ENCODE data around the gene ADARB2. TPM values are rescaled to one million over a fixed set of nuclear protein-coding genes. Genes with fewer than 3 reads are reported as not detected.

Gene ADARB2
- total RNA-seq, 2 experiments from 2014 or later = 0.63 to 0.99 TPM

GRCh38 chr10:1508096-1508495 lies 229.2 kb downstream of the ADARB2 start:
- no peaks in the 10 kb centered on the region for H3K4me1 Mint-ChIP-seq (ENCODE audit: low read depth)
- ATAC-seq = no peak
- H3K27ac Mint-ChIP-seq = no peak overlapping the region
- no peaks in the 10 kb centered on the region for H3K9me3 Mint-ChIP-seq (ENCODE audit: insufficient read depth)
- H3K27me3 Mint-ChIP-seq (ENCODE audit: low read depth) = no peaks in the 10 kb centered on the region
- CTCF ChIA-PET = no interaction called here
- no peaks in the 10 kb centered on the region for H3K36me3 Mint-ChIP-seq (ENCODE audit: low read depth)
- no peak for DNase-seq
- no peak overlapping the region for H3K4me3 Mint-ChIP-seq
- POLR2A ChIA-PET = no interaction called here

- no peak for ATAC-seq
- H3K27me3 Mint-ChIP-seq (ENCODE audit: low read depth) = no peaks in the 10 kb centered on the region
- no peaks in the 10 kb centered on the region for H3K9me3 Mint-ChIP-seq (ENCODE audit: insufficient read depth)
- DNase-seq = no peak
- CTCF ChIA-PET = no interaction called here
- H3K27ac Mint-ChIP-seq = no peak overlapping the region
- H3K4me3 Mint-ChIP-seq = no peak overlapping the region
- H3K4me1 Mint-ChIP-seq (ENCODE audit: low read depth) = no peaks in the 10 kb centered on the region
- H3K36me3 Mint-ChIP-seq (ENCODE audit: low read depth) = no peaks in the 10 kb centered on the region
- POLR2A ChIA-PET = no interaction called here
Observed at GRCh38 chr10:1507436-1507835, 229.9 kb downstream of the ADARB2 start.

- H3K4me3 Mint-ChIP-seq = no peak overlapping the region
- no peaks in the 10 kb centered on the region for H3K4me1 Mint-ChIP-seq (ENCODE audit: low read depth)
- no peak for ATAC-seq
- no peak overlapping the region for H3K27ac Mint-ChIP-seq
- H3K27me3 Mint-ChIP-seq (ENCODE audit: low read depth) = no peaks in the 10 kb centered on the region
- CTCF ChIA-PET = no interaction called here
- no peaks in the 10 kb centered on the region for H3K9me3 Mint-ChIP-seq (ENCODE audit: insufficient read depth)
- DNase-seq = no peak
- POLR2A ChIA-PET = no interaction called here
- no peaks in the 10 kb centered on the region for H3K36me3 Mint-ChIP-seq (ENCODE audit: low read depth)
Observed at GRCh38 chr10:1504940-1505339, 232.4 kb downstream of the ADARB2 start.

- DNase-seq (no peak), ATAC-seq (no peak)
- Mint-ChIP-seq H3K27ac (no peak overlapping the region), H3K4me1 (ENCODE audit: low read depth) (no peaks in the 10 kb centered on the region), H3K4me3 (no peak overlapping the region), H3K27me3 (ENCODE audit: low read depth) (no peaks in the 10 kb centered on the region), H3K36me3 (ENCODE audit: low read depth) (no peaks in the 10 kb centered on the region), H3K9me3 (ENCODE audit: insufficient read depth) (no peaks in the 10 kb centered on the region)
- CTCF ChIA-PET = no interaction called here
- POLR2A ChIA-PET = no interaction called here
Observed at GRCh38 chr10:1504286-1504685, 233.0 kb downstream of the ADARB2 start.

- ChIA-PET POLR2A (no interaction called here), CTCF (no interaction called here)
- no peaks in the 10 kb centered on the region for H3K4me1 Mint-ChIP-seq (ENCODE audit: low read depth)
- H3K27me3 Mint-ChIP-seq (ENCODE audit: low read depth) = no peaks in the 10 kb centered on the region
- H3K4me3 Mint-ChIP-seq = no peak overlapping the region
- ATAC-seq (no peak), DNase-seq (no peak)
- H3K9me3 Mint-ChIP-seq (ENCODE audit: insufficient read depth) = no peaks in the 10 kb centered on the region
- H3K27ac Mint-ChIP-seq = no peak overlapping the region
- H3K36me3 Mint-ChIP-seq (ENCODE audit: low read depth) = no peaks in the 10 kb centered on the region
Observed at GRCh38 chr10:1502451-1502850, 234.9 kb downstream of the ADARB2 start.

- CTCF ChIA-PET = no interaction called here
- H3K27me3 Mint-ChIP-seq (ENCODE audit: low read depth) = no peaks in the 10 kb centered on the region
- H3K4me1 Mint-ChIP-seq (ENCODE audit: low read depth) = no peaks in the 10 kb centered on the region
- POLR2A ChIA-PET = no interaction called here
- H3K36me3 Mint-ChIP-seq (ENCODE audit: low read depth) = no peaks in the 10 kb centered on the region
- ATAC-seq = no peak
- no peak overlapping the region for H3K27ac Mint-ChIP-seq
- no peaks in the 10 kb centered on the region for H3K9me3 Mint-ChIP-seq (ENCODE audit: insufficient read depth)
- no peak for DNase-seq
- H3K4me3 Mint-ChIP-seq = no peak overlapping the region
Observed at GRCh38 chr10:1499359-1499957, 237.9 kb downstream of the ADARB2 start.

- Mint-ChIP-seq H3K4me3 (no peak overlapping the region), H3K27ac (no peak overlapping the region), H3K36me3 (ENCODE audit: low read depth) (no peaks in the 10 kb centered on the region), H3K9me3 (ENCODE audit: insufficient read depth) (no peaks in the 10 kb centered on the region), H3K4me1 (ENCODE audit: low read depth) (no peaks in the 10 kb centered on the region), H3K27me3 (ENCODE audit: low read depth) (no peaks in the 10 kb centered on the region)
- POLR2A ChIA-PET = no interaction called here
- CTCF ChIA-PET = no interaction called here
- ATAC-seq (no peak), DNase-seq (no peak)
Observed at GRCh38 chr10:1498746-1499358, 238.5 kb downstream of the ADARB2 start.

- Mint-ChIP-seq H3K4me1 (ENCODE audit: low read depth) (no peaks in the 10 kb centered on the region), H3K4me3 (no peak overlapping the region), H3K27me3 (ENCODE audit: low read depth) (no peaks in the 10 kb centered on the region), H3K9me3 (ENCODE audit: insufficient read depth) (no peaks in the 10 kb centered on the region), H3K36me3 (ENCODE audit: low read depth) (no peaks in the 10 kb centered on the region), H3K27ac (no peak overlapping the region)
- ChIA-PET CTCF (no interaction called here), POLR2A (no interaction called here)
- DNase-seq (no peak), ATAC-seq (no peak)
Observed at GRCh38 chr10:1495915-1496517, 241.3 kb downstream of the ADARB2 start.

- Mint-ChIP-seq H3K27me3 (ENCODE audit: low read depth) (no peaks in the 10 kb centered on the region), H3K4me1 (ENCODE audit: low read depth) (no peaks in the 10 kb centered on the region), H3K27ac (no peak overlapping the region), H3K36me3 (ENCODE audit: low read depth) (no peaks in the 10 kb centered on the region), H3K9me3 (ENCODE audit: insufficient read depth) (no peaks in the 10 kb centered on the region), H3K4me3 (no peak overlapping the region)
- ATAC-seq = no peak
- ChIA-PET CTCF (no interaction called here), POLR2A (no interaction called here)
- no peak for DNase-seq
Observed at GRCh38 chr10:1492641-1493040, 244.7 kb downstream of the ADARB2 start.

GRCh38 chr10:1491901-1492300 lies 245.4 kb downstream of the ADARB2 start:
- Mint-ChIP-seq H3K27me3 (ENCODE audit: low read depth) (no peaks in the 10 kb centered on the region), H3K36me3 (ENCODE audit: low read depth) (no peaks in the 10 kb centered on the region), H3K4me1 (ENCODE audit: low read depth) (no peaks in the 10 kb centered on the region), H3K4me3 (no peak overlapping the region), H3K9me3 (ENCODE audit: insufficient read depth) (no peaks in the 10 kb centered on the region), H3K27ac (no peak overlapping the region)
- no peak for ATAC-seq
- ChIA-PET CTCF (no interaction called here), POLR2A (no interaction called here)
- DNase-seq = no peak

GRCh38 chr10:1489801-1490200 lies 247.5 kb downstream of the ADARB2 start:
- Mint-ChIP-seq H3K4me3 (no peak overlapping the region), H3K27ac (no peak overlapping the region), H3K36me3 (ENCODE audit: low read depth) (no peaks in the 10 kb centered on the region), H3K9me3 (ENCODE audit: insufficient read depth) (no peaks in the 10 kb centered on the region), H3K27me3 (ENCODE audit: low read depth) (no peaks in the 10 kb centered on the region), H3K4me1 (ENCODE audit: low read depth) (no peaks in the 10 kb centered on the region)
- ATAC-seq = no peak
- CTCF ChIA-PET = interaction anchor here (1.2 kb wide), 1 partner anchor 380 kb away, joined by 3 read pairs; no protein-coding TSS in a partner anchor
- POLR2A ChIA-PET = no interaction called here
- DNase-seq = no peak

- ChIA-PET CTCF (no interaction called here), POLR2A (no interaction called here)
- no peaks in the 10 kb centered on the region for H3K27me3 Mint-ChIP-seq (ENCODE audit: low read depth)
- ATAC-seq = no peak
- H3K36me3 Mint-ChIP-seq (ENCODE audit: low read depth) = no peaks in the 10 kb centered on the region
- H3K4me1 Mint-ChIP-seq (ENCODE audit: low read depth) = no peaks in the 10 kb centered on the region
- H3K27ac Mint-ChIP-seq = no peak overlapping the region
- H3K9me3 Mint-ChIP-seq (ENCODE audit: insufficient read depth) = no peaks in the 10 kb centered on the region
- no peak overlapping the region for H3K4me3 Mint-ChIP-seq
- DNase-seq = no peak
Observed at GRCh38 chr10:1488970-1489548, 248.3 kb downstream of the ADARB2 start.
